ENCODE measurements around the gene TMEM117.
"Not testable (repeated sequence)": the region's sequence is repeated elsewhere in the genome, so short reads cannot be mapped to it uniquely, and the experiment has no call there.

Gene TMEM117

DNA sequence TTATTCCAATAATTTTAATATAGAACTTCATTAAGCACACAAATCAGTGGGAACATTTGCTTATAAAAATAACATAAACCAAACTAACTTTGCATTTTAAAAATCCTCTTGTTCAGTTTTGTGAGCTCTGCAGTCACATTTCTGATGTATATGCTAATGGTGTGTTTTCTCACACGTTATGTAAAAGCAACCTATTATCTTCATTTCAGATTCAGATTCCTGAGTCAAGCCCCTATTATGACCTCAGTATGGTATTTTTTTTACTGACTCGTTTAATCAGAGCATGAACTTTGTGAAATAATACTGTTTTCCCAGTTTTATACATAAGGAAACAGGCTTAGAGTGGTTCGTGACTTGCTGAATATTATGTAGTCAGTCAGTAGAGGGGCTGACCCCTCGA, 394.0 kb downstream of the TMEM117 start:
- DNase-seq: no peak

GRCh38 chr12:44235674-44236073, 399.8 kb downstream of the TMEM117 start:
- no peak for DNase-seq

DNA sequence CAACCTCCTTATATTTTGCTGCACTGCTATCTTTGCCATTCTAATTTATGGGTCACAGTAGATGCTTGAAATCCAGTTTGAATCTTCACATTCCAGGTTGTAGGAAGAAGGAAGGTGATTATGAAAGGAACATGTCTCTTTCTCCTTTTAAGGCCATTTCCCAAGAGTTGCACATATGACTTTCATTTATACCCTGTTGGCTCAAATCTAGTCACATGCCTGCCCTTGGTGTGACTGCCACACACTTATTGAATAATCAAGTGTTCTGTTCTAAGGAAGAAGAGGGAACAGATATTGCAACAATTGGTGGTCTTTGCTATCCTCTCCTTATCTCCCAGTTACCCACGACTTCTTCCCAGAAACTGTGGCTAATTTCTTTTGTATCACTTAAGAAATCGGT, 404.3 kb downstream of the TMEM117 start:
- DNase-seq: no peak

GRCh38 chr12:44245932-44246331, 410.1 kb downstream of the TMEM117 start:
- DNase-seq: no peak

GRCh38 chr12:44246482-44247105, 410.7 kb downstream of the TMEM117 start:
- DNase-seq: no peak

- DNase-seq: no peak
These were observed 411.7 kb downstream of the TMEM117 start for GRCh38 chr12:44247588-44247987.

DNA sequence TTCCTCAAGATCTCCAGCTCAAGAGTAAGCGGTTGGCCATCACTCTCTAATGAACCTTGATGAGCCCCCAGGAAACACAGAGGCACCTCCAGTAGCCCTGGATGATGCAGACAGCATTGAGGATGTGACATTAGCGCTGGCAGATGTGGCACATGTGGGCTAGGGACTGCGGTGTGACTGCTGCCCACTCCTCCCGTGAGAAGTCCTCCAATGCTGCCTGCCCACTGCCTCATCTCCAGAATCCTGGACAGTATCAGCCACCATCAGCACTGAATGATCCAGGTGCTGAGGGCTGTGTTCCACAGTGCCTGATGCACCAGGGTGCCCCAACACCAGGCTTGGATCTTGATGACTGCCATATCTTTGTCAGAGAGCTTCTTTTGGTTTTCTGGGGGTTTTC, 412.6 kb downstream of the TMEM117 start:
- no peak for DNase-seq

DNA sequence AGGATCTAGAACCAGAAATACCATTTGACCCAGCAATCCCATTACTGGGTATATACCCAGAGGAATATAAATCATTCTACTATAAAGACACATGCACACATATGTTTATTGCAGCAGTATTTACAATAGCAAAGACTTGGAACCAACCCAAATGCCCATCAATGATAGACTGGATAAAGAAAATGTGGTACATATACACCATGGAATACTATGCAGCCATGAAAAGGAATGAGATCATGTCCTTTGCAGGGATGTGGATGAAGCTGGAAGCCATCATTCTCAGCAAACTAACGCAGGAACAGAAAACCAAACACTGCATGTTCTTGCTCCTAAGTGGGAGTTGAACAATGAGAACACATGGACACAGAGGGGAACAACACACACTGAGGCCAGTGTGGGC, 414.6 kb downstream of the TMEM117 start:
- not testable (repeated sequence) for DNase-seq

GRCh38 chr12:44253338-44253856, 417.5 kb downstream of the TMEM117 start:
- no peak for DNase-seq

DNA sequence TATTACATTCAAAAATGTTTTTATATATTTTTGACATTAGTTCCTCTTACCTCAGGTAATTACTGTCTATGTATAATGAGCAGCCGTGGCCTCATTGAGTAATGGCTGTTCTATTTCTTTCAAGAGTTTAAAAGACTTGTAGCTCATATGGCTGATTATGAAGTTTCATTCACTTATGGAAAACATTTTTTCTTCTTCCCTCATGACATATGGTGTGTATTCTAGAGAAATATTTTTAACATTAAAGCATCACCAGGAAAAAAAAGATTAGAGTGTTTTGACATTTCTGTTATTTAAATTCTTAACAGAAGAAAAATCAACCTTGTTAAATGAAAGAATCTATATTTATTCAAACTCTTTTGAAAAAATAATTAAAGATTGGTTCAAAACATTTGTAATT, 422.4 kb downstream of the TMEM117 start:
- no peak for DNase-seq

GRCh38 chr12:44259890-44260289, 424.0 kb downstream of the TMEM117 start:
- no peak for DNase-seq

DNA sequence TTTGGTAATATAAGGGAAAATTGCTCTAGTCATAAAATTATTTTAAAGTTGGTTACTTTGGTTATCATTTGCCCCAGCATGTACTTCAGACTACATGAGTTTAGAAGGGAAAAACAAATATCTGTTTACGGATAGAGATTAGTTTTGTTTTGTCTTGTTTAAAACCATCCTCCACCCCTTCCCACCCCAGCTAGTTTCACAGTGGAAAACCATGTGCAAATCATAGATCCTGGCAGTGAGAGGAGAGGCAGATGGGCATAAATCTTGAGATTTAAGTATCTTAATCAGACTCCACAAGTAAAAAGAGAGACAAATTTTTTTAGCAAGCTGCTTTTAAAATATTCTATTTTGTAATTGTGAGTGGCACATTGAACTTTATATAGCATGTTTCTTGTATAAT, 424.7 kb downstream of the TMEM117 start:
- no peak for DNase-seq

DNA sequence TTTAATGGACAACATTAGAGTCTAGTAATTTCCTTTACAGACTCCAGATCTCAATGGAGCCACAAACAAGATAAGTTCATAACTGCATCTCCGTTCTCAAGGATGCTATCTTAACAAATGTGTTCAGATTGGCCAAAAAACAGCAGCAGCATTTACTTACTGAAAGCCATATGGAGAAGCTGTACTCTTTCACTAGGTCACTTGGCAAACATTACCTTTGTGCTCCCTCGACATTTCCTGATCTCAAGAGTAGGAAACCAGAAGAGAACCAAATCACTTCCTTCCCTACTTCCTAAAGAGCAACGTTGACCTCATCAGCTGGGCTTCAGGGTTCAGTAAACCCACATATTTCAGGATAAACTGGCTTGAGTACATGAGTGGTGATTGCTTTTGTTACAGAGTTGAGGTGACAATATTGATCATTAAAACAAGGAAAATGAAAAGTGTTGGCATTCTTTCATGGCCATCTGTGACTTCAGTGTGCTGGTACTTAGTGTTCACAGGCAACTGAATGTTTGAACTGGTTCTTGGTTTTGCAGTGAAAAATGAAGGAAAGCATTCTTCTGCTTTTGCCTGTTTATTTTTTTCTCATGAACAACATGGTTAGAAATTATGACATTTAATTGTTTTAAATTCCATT, 449.6 kb downstream of the TMEM117 start:
- DNase-seq: no peak

GRCh38 chr12:44286336-44286735, 450.5 kb downstream of the TMEM117 start:
- no peak for DNase-seq

GRCh38 chr12:44286821-44287505, 451.1 kb downstream of the TMEM117 start:
- no peak for DNase-seq

- no peak for DNase-seq
These were observed 451.7 kb downstream of the TMEM117 start for GRCh38 chr12:44287545-44287944.

DNA sequence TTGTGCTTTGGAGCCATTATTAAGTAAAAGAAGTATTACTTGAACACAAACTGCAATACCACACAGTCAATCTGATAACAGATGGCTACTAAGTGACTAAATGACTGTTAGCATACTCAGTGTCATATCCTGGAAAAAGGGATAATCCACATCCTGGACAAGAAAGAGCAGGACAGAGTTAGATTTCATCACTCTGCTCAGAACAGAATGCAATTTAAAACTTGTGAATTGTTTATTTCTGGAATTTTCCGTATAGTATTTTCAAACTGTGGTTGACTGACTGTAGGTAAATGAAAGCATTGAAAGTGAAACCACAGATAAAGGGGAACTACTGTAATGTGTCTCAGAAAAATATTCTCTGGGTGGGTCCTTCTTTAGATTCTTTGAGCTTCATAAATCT, 458.8 kb downstream of the TMEM117 start:
- DNase-seq: no peak

DNA sequence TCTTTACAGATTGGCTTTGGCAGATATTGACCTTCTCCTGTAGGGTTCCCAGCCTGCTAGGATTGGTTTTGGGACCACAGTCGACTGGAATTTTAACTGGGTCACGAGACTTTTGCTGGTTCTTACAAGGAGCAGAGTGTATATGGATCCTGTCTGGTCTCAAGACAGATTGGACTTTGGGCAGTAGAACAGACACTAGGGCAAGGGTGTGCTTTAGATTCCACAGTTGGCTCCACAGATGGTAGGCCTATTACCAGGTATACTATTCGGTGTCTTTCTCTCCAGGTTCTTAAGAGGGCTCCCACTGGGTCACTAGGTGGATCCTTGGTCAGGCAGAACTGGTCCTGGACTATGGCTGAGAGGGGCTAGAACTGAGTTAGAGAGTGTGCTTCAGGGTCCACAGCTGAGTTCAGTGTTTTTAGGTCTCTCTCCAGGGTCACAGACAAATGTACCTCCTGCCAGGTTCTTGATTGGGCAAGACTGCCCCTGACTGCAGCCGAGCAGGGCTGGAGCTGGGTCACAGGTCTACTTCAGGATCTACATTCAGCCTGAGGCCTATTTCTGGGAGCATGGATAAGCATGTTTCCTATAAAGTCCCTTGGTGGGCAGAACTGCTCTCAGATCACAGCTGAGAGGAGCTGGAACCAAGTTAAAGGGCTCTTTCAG, 460.2 kb downstream of the TMEM117 start:
- no peak for DNase-seq

DNA sequence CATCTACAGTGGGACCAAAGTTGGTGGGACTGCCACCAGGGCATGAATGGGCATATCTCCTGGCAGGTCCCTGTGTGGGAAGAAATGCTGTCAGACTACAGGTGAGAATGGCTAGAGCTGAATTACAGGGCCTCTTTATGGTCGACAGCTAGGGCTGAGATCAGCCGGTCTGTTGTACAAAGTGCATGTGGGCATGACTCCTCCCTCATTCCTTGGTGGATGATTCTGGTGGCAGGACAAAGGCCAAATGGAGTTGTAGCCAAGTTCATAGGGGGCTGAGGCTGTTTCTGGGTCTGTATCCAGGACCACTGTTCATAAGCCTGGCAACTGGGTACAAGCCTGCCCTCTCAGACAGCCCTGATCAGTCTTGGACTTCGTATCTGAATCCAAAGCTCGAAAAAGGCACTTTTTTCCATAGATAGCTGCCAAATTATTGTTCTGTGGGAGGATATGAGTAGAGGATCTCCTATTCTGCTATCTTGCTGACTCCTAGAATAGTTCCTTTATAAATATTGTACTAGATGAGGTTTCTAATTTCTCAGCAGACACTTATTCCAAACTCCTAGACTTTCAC, 460.8 kb downstream of the TMEM117 start:
- no peak for DNase-seq

DNA sequence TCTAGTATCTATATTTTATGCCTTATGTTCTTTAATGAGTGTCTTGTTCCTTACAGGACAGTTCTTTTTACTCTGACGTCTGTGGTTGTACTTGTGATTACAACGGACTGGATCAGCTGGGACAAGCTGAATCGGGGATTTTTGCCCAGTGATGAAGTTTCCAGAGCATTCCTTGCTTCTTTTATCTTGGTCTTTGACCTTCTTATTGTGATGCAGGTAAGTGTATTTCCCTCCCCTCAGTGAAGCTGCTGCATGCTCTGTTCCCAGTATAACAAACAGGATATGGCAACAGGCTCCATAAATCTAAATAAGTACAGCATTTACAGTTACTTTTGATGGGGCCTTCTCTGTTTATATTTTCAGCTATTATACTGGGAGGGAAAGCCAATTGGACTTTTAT, 463.6 kb downstream of the TMEM117 start:
- DNase-seq: no peak

DNA sequence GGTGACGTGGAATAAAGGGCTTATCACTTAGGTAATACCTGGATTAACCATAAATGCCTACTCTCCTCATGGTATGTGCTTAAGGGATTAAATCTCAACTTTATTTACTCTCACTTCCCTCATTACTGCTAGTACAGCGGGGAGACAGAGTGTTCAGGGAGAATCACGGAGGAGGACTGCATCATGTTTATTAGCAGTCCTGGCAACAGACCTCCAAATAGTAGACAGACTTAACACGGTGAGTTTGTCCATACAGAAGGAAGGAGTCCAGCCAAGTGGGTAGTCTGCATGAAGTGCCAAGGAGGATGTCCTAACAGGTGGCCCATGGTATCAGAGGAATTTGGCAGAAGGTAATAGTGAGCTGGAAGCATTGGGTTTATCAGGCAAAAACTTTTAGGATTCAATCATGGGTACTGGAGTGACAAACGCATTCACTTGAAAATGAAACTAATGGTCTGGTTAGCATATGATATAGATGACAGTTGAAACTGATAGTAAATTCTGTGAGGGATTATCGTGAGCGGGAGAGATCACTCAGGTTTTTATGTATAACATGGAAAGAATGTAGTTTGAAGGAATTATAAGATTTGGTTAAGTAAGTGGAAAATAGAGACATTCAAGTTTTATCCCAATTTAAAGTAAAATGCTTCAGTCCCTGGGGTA, 471.8 kb downstream of the TMEM117 start:
- DNase-seq: no peak

- no peak for DNase-seq
These were observed 477.3 kb downstream of the TMEM117 start for GRCh38 chr12:44313188-44313587.
